ENCODE results near the gene KCNC3. TPM values are rescaled to one million over a fixed set of nuclear protein-coding genes. Genes with fewer than 3 reads are reported as not detected.

KCNC3 gene
- total and polyA plus RNA-seq, 2 of the 4 experiments (the other 2 are of a cell fraction) = 0.07 TPM; not detected in 1

DNA sequence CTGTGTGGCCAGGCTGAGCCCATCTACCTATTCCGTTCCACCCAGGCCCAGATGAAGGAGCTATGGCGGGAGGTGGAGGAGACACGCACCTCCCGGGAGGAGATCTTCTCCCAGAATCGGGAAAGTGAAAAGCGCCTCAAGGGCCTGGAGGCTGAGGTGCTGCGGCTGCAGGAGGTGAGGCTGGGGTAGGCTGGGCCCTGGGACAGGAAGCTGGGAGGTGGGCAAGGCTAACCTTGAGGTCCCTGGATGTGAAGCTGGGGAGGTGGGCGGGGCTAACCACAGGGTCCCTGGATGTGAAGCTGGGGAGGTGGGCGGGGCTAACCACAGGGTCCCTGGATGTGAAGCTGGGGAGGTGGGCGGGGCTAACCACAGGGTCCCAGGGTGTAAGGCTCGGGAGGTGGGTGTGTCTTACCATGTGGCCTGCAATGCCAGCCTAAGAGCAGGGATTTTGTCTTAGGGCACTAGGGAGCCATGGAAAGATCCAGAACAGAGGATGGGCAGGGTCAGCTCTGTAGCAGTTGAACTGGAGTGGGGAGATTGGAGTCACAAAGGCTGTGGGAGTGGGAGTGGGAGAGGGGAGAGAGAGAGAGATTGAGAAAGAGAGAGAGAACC, 36.9 kb downstream of the KCNC3 start:
- H4K91ac ChIP-seq (ENCODE audit: insufficient read depth, low read depth, low read length) = no peak overlapping the region
- DNase-seq = no peak
- no peaks in the 10 kb centered on the region for H3K9me1 ChIP-seq (ENCODE audit: insufficient read depth, low read length)
- H3K4ac ChIP-seq (ENCODE audit: low read depth, low read length) = no peak overlapping the region
- no peak overlapping the region for H4K5ac ChIP-seq (ENCODE audit: low read depth, low read length)
- BruUV-seq (replicated peaks) = no TSS peak
- CTCF ChIA-PET = no interaction called here
- no peak overlapping the region for H2BK15ac ChIP-seq (ENCODE audit: low read depth, low read length)
- TF ChIP-seq, protein P1, sequence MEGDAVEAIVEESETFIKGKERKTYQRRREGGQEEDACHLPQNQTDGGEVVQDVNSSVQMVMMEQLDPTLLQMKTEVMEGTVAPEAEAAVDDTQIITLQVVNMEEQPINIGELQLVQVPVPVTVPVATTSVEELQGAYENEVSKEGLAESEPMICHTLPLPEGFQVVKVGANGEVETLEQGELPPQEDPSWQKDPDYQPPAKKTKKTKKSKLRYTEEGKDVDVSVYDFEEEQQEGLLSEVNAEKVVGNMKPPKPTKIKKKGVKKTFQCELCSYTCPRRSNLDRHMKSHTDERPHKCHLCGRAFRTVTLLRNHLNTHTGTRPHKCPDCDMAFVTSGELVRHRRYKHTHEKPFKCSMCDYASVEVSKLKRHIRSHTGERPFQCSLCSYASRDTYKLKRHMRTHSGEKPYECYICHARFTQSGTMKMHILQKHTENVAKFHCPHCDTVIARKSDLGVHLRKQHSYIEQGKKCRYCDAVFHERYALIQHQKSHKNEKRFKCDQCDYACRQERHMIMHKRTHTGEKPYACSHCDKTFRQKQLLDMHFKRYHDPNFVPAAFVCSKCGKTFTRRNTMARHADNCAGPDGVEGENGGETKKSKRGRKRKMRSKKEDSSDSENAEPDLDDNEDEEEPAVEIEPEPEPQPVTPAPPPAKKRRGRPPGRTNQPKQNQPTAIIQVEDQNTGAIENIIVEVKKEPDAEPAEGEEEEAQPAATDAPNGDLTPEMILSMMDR (conservative IDR thresholded peaks at IDR 0.05; ENCODE audit: low read depth, low read length) = no peak
- TF ChIP-seq MXI1 (IDR thresholded peaks at IDR 0.05; ENCODE audit: borderline replicate concordance, low read depth, low read length) (no peak), SMC3 (IDR thresholded peaks at IDR 0.05; ENCODE audit: low read depth, low read length) (no peak), MAZ (IDR thresholded peaks at IDR 0.05; ENCODE audit: borderline replicate concordance, low read depth, low read length) (no peak), RCOR1 (IDR thresholded peaks at IDR 0.05; ENCODE audit: insufficient replicate concordance, low read length) (no peak)
- no peak overlapping the region for H3K18ac ChIP-seq (ENCODE audit: low read depth, low read length)
- H3K14ac ChIP-seq (replicated peaks; ENCODE audit: low read depth, low read length) = no peak overlapping the region
- peaks cover 18% of the 10 kb centered on the region for H3K9me3 ChIP-seq (ENCODE audit: control insufficient read depth, insufficient read depth, low read length)
- no peak overlapping the region for H3K56ac ChIP-seq (ENCODE audit: extremely low read depth, insufficient read depth, low read length)
- no peak overlapping the region for H2AFZ ChIP-seq (replicated peaks; ENCODE audit: low read length, poor library complexity)
- POLR2A ChIA-PET (ENCODE audit: unreplicated experiment) = no interaction called here
- WGBS, 2 experiments (ENCODE audit: extremely low coverage in 2 of 2, insufficient read length in 1 of 2) = 67% methylated on average over 6 of the region's 11 CpGs; no CpG with 5 or more reads in 1 of the 2 experiments
- dilution Hi-C loops (cut with HindIII; ENCODE audit: low sequenced_read_pairs, unreplicated experiment) = no loop called here
- H3K27me3 ChIP-seq (ENCODE audit: control insufficient read depth, insufficient read depth, low read length) = no peaks in the 10 kb centered on the region
- H3K4me3 ChIP-seq (ENCODE audit: insufficient read depth, low read depth, low read length) = no peak overlapping the region
- no peaks in the 10 kb centered on the region for H3K79me1 ChIP-seq (ENCODE audit: low read depth in 1 of 2, low read length in 2 of 2)
- no peak overlapping the region for H3K4me2 ChIP-seq (ENCODE audit: low read depth, low read length)
- no peak for ATAC-seq (ENCODE audit: low read depth)
- no peak overlapping the region for H2AK5ac ChIP-seq (ENCODE audit: low read depth, low read length)
- H3K36me3 ChIP-seq (ENCODE audit: control insufficient read depth, insufficient read depth, low read length) = no peaks in the 10 kb centered on the region
- H4K20me1 ChIP-seq (ENCODE audit: insufficient read depth, low read length) = no peaks in the 10 kb centered on the region
- H2BK20ac ChIP-seq (ENCODE audit: low read depth, low read length) = no peak overlapping the region
- H3K9ac ChIP-seq (ENCODE audit: low read depth, low read length) = no peak overlapping the region
- no peak overlapping the region for H2BK5ac ChIP-seq (ENCODE audit: low read depth, low read length, poor library complexity, severe bottlenecking)
- H3K4me1 ChIP-seq (ENCODE audit: control insufficient read depth, insufficient read depth, low read length) = no peaks in the 10 kb centered on the region
- in situ Hi-C loops (cut with MboI; ENCODE audit: low sequenced_read_pairs) = no loop called here
- H2BK120ac ChIP-seq (ENCODE audit: low read depth, low read length) = no peak overlapping the region
- H3K23ac ChIP-seq (ENCODE audit: low read depth, low read length) = no peak overlapping the region
- intact Hi-C loops (cut with micrococcal nuclease) = no loop called here
- H3K27ac ChIP-seq (ENCODE audit: insufficient read depth, low read length) = no peak overlapping the region
- H4K8ac ChIP-seq (ENCODE audit: low read depth in 2 of 2, low read length in 2 of 2) = no peak overlapping the region
- H2AK9ac ChIP-seq (replicated peaks; ENCODE audit: low read depth, low read length, poor library complexity) = no peak overlapping the region

Data from IMR-90 (cell line).